Measurements from ENCODE around the gene RPS24.
"Not testable (repeated sequence)": the region's sequence is repeated elsewhere in the genome, so short reads cannot be mapped to it uniquely, and the experiment has no call there.

Gene RPS24

GRCh38 chr10:78058562-78058961 lies 24.9 kb downstream of the RPS24 start:
- DNase-seq: no peak

- DNase-seq: no peak
These were observed 26.4 kb downstream of the RPS24 start for GRCh38 chr10:78059906-78060702.

- no peak for DNase-seq
These were observed 28.6 kb downstream of the RPS24 start for GRCh38 chr10:78062296-78062695.

GRCh38 chr10:78063236-78063635 lies 29.6 kb downstream of the RPS24 start:
- no peak for DNase-seq

GRCh38 chr10:78064919-78065318 lies 31.3 kb downstream of the RPS24 start:
- DNase-seq: not testable (repeated sequence)

GRCh38 chr10:78065611-78066010 lies 31.9 kb downstream of the RPS24 start:
- no peak for DNase-seq

- DNase-seq: no peak
These were observed 32.3 kb downstream of the RPS24 start for GRCh38 chr10:78066012-78066411.

- DNase-seq: no peak
These were observed 33.2 kb downstream of the RPS24 start for GRCh38 chr10:78066728-78067430.

GRCh38 chr10:78069151-78069550 lies 35.5 kb downstream of the RPS24 start:
- no peak for DNase-seq

- DNase-seq: not testable (repeated sequence)
These were observed 36.4 kb downstream of the RPS24 start for GRCh38 chr10:78070064-78070463.

GRCh38 chr10:78070726-78071125 lies 37.1 kb downstream of the RPS24 start:
- DNase-seq: no peak

- DNase-seq: no peak
These were observed 37.6 kb downstream of the RPS24 start for GRCh38 chr10:78071140-78071856.

GRCh38 chr10:78071857-78072179 lies 38.2 kb downstream of the RPS24 start:
- DNase-seq: no peak

- DNase-seq: no peak
These were observed 38.8 kb downstream of the RPS24 start for GRCh38 chr10:78072504-78072903.

GRCh38 chr10:78075806-78076205 lies 42.1 kb downstream of the RPS24 start:
- not testable (repeated sequence) for DNase-seq

- no peak for DNase-seq
These were observed 45.1 kb downstream of the RPS24 start for GRCh38 chr10:78078539-78079330.

- no peak for DNase-seq
These were observed 45.7 kb downstream of the RPS24 start for GRCh38 chr10:78079411-78079810.

GRCh38 chr10:78081292-78081691 lies 47.6 kb downstream of the RPS24 start:
- no peak for DNase-seq

- DNase-seq: no peak
These were observed 49.0 kb downstream of the RPS24 start for GRCh38 chr10:78082636-78083035.
